Peyer's patch (tissue), 4 donors: ENCODE measurements around the gene CDH11. TPM values are rescaled to one million over a fixed set of nuclear protein-coding genes. Genes with fewer than 3 reads are reported as not detected.

Experiments used
- DNase-seq, 3 donors: peaks; one replicate each; pipeline ENCODE4 v3.0.0-alpha.2; 2017 to 2019
- H3K27ac ChIP-seq, 4 donors: fragments of 200-600 bp; sonication (generic); one replicate each; pipeline ENCODE4 v1.5.1; 2016 to 2019
- H3K27me3 ChIP-seq, 2 donors: fragments of 200-600 bp; sonication (generic); one replicate each; pipeline ENCODE4 v1.5.1; 2019
- H3K36me3 ChIP-seq, 3 donors: fragments of 200-600 bp; sonication (generic); one replicate each; pipeline ENCODE4 v1.5.1; 2016 to 2019
- H3K4me1 ChIP-seq, 4 donors: fragments of 200-600 bp; sonication (generic); one replicate each; pipeline ENCODE4 v1.5.1; 2016 to 2019
- H3K4me3 ChIP-seq, 4 donors: fragments of 200-600 bp; sonication (generic); 1 replicate in 3 of 4; 2 replicates in 1 of 4; pipeline ENCODE4 v1.5.1; 2016 to 2019; ENCODE audit warnings: mild to moderate bottlenecking in 1 of 4
- H3K9me3 ChIP-seq, 4 donors: fragments of 200-600 bp; sonication (generic); one replicate each; pipeline ENCODE4 v1.5.1; 2016 to 2019; ENCODE audit warnings: mild to moderate bottlenecking in 1 of 4
- POLR2A ChIP-seq, 2 donors: fragments of 450-650 bp; IDR thresholded peaks; one replicate each; pipeline ENCODE4 v1.5.1; 2017; ENCODE audit warnings: antibody characterized with exemption in 2 of 2, mild to moderate bottlenecking in 2 of 2, moderate library complexity in 2 of 2
- total RNA-seq, 4 donors: library from RNA; depleted of rRNA; stranded (reverse); fragments of >200 nt; gene quantifications; one replicate each; pipeline ENCODE4 v1.1.0, GENCODE V29; 2016
- TF ChIP-seq, protein P1 (sequence below), 6 experiments: fragments of 450-650 bp in 4 of 6; fragments of 200-600 bp in 2 of 6; sonication (generic) in 1 of 6; IDR thresholded peaks; one replicate each; pipeline ENCODE4 v1.5.1; 2017 to 2019; ENCODE audit warnings: antibody characterized with exemption in 6 of 6, mild to moderate bottlenecking in 3 of 6, moderate library complexity in 1 of 6

Gene CDH11
- total RNA-seq, 4 donors from 2014 or later: 2.1 to 16.5 (median 4.9) TPM

DNA sequence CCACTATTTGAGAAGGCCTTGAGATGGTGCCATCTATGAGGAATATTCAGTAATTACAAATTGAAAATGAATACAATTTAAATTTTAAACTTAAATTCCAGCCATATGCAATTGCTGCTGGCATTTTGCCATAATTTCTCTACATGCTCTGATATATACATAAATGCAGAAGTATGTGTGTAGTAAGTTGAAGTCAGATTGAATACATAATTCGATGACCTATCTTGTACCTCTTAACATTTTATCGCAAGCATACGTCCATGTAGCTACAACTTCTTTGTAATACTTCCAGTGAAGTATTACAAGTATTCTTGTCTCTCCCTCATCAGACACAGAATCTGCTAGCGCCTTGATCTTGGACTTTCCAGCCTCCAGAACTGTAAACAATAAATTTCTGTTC lies 26.0 kb downstream of the CDH11 start:
- TF ChIP-seq, protein P1, sequence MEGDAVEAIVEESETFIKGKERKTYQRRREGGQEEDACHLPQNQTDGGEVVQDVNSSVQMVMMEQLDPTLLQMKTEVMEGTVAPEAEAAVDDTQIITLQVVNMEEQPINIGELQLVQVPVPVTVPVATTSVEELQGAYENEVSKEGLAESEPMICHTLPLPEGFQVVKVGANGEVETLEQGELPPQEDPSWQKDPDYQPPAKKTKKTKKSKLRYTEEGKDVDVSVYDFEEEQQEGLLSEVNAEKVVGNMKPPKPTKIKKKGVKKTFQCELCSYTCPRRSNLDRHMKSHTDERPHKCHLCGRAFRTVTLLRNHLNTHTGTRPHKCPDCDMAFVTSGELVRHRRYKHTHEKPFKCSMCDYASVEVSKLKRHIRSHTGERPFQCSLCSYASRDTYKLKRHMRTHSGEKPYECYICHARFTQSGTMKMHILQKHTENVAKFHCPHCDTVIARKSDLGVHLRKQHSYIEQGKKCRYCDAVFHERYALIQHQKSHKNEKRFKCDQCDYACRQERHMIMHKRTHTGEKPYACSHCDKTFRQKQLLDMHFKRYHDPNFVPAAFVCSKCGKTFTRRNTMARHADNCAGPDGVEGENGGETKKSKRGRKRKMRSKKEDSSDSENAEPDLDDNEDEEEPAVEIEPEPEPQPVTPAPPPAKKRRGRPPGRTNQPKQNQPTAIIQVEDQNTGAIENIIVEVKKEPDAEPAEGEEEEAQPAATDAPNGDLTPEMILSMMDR (IDR thresholded peaks at IDR 0.05): no peak
- no peaks in the 10 kb centered on the region for H3K9me3 ChIP-seq
- no peak overlapping the region for H3K27ac ChIP-seq
- no peak overlapping the region for H3K4me3 ChIP-seq
- no peak for DNase-seq
- H3K27me3 ChIP-seq: no peaks in the 10 kb centered on the region
- no peaks in the 10 kb centered on the region for H3K36me3 ChIP-seq
- no peaks in the 10 kb centered on the region for H3K4me1 ChIP-seq

- no peaks in the 10 kb centered on the region for H3K27me3 ChIP-seq
- no peak for DNase-seq
- H3K4me1 ChIP-seq: no peaks in the 10 kb centered on the region
- no peak overlapping the region for H3K4me3 ChIP-seq
- no peaks in the 10 kb centered on the region for H3K9me3 ChIP-seq
- H3K36me3 ChIP-seq: no peaks in the 10 kb centered on the region
- TF ChIP-seq POLR2A (IDR thresholded peaks at IDR 0.05): no peak
- TF ChIP-seq, protein P1 (IDR thresholded peaks at IDR 0.05): no peak
- no peak overlapping the region for H3K27ac ChIP-seq
Measured at GRCh38 chr16:65095090-65095728, 26.7 kb downstream of the CDH11 start.

GRCh38 chr16:65094009-65094408 lies 27.9 kb downstream of the CDH11 start:
- Histone ChIP-seq H3K9me3 (no peaks in the 10 kb centered on the region), H3K4me3 (no peak overlapping the region), H3K4me1 (no peaks in the 10 kb centered on the region), H3K27me3 (no peaks in the 10 kb centered on the region), H3K27ac (no peak overlapping the region), H3K36me3 (no peaks in the 10 kb centered on the region)
- TF ChIP-seq POLR2A (IDR thresholded peaks at IDR 0.05): no peak
- TF ChIP-seq, protein P1 (IDR thresholded peaks at IDR 0.05): no peak
- no peak for DNase-seq

DNA sequence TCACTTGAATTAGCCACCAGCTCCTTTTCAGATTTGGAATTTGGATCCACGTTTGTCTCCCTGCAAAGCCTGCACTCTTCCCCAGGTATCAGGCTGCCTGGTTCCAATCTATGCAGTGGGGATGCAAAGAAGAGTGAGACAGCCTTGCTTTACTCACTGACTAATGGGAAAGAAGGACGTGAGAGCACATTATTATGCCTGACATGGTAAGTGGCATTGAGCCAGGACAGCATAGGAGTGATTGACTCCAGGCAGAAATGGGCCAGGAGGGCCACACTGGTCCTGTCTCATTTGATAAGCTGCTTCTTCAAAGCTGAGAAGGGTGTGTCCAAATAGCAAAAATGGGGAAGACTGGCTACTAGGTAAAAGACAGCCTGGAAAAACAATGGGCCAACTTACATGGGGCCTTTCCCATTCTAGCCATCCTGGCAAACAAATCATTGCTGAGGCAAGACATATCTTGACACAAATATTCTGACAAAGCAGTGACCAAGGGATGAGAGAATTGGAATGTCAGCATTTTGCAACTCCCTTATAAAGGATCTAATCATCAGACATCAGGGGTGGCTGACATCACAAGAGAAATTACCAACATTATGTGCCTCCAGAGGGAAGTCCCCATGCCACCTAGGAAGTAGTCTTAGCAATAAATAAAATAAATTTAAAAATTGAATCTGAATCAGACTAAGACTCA lies 38.6 kb downstream of the CDH11 start:
- no peak overlapping the region for H3K4me3 ChIP-seq
- DNase-seq: no peak
- TF ChIP-seq POLR2A (IDR thresholded peaks at IDR 0.05): no peak
- no peaks in the 10 kb centered on the region for H3K36me3 ChIP-seq
- no peak overlapping the region for H3K27ac ChIP-seq
- H3K9me3 ChIP-seq: no peaks in the 10 kb centered on the region
- no peaks in the 10 kb centered on the region for H3K4me1 ChIP-seq
- H3K27me3 ChIP-seq: no peaks in the 10 kb centered on the region

DNA sequence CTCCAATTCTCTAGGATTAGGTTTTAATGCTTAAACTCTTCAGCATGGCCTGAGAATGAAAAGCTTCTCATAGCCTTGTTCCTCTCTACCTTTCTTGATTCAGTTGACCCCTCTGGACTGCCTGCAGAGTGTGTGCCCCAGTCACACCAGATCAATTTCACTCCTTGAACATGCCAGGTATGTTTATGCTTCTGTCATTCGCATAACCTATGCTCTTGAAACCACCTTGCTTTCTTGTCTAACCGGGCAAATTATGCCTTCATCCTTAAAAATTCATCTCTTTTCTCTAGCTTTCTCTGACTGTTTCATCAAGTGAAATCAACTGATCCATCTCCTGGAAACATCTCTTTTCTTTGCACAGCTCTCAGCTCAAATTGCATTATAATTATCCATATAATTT lies 42.3 kb downstream of the CDH11 start:
- no peak overlapping the region for H3K4me3 ChIP-seq

DNA sequence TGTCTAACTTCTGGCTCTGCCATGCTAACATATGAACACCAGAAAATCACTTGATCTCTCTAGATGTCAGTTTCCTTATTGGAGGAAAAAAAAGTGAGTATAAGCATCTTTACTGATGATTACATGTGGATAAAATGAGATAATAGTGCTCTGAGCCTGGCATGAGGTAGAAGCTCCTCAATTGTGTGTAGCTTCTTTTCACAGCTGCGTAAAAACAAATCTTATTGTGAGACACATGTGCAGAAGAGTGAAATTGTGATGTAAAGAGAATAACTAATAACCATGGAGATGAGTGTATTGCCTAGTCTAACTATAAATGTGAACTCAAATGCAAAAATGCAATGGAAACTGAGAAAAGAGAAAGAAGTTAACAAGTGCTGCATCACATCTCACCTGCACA lies 44.7 kb downstream of the CDH11 start:
- TF ChIP-seq, protein P1 (IDR thresholded peaks at IDR 0.05): no peak
- no peak overlapping the region for H3K27ac ChIP-seq
- no peaks in the 10 kb centered on the region for H3K9me3 ChIP-seq
- no peak overlapping the region for H3K4me3 ChIP-seq
- DNase-seq: no peak
- no peaks in the 10 kb centered on the region for H3K27me3 ChIP-seq
- H3K36me3 ChIP-seq: no peaks in the 10 kb centered on the region
- no peaks in the 10 kb centered on the region for H3K4me1 ChIP-seq

More for the DNA sequence above, 42.3 kb downstream of the CDH11 start:
- no peaks in the 10 kb centered on the region for H3K4me1 ChIP-seq
- TF ChIP-seq, protein P1 (IDR thresholded peaks at IDR 0.05): no peak
- H3K9me3 ChIP-seq: no peaks in the 10 kb centered on the region
- H3K36me3 ChIP-seq: no peaks in the 10 kb centered on the region
- H3K27me3 ChIP-seq: no peaks in the 10 kb centered on the region
- no peak overlapping the region for H3K27ac ChIP-seq
- no peak for DNase-seq
